Heart left ventricle (tissue), 13 donors: ENCODE data around the gene VPS13A.
"Not testable (repeated sequence)": the region's sequence is repeated elsewhere in the genome, so short reads cannot be mapped to it uniquely, and the experiment has no call there.

Experiments used
- CTCF ChIP-seq, 12 donors: fragments of 200-600 bp; sonication (generic) in 4 of 12; IDR thresholded peaks; one replicate each; pipeline versions ENCODE4 v1.5.0 to v1.8.0; 2018 to 2022; ENCODE audit warnings: antibody characterized with exemption in 12 of 12, mild to moderate bottlenecking in 5 of 12
- POLR2A ChIP-seq, 2 donors: fragments of 450-650 bp; IDR thresholded peaks; one replicate each; pipeline ENCODE4 v1.6.1; 2017; ENCODE audit warnings: antibody characterized with exemption in 2 of 2, mild to moderate bottlenecking in 2 of 2, moderate library complexity in 2 of 2
- donor health status: ischemic (EF 13 %, LVEDD 7.1; RV severe dilation, severe dysfunction).
- donor health status: DM: no; HTN: yes; CAD: no.
- donor health status: DM: no; HTN: no; CAD: no.
- donor health status: ischemic (EF 25% LVEDD 6.9; RV normal size, moderate dysfunction).
- donor health status: ischemic (EF 25% LVEDD 5.7; RV mildly dilated, moderate dysfunction).
- donor health status: ischemic (EF 35%, LVEDD 5.7; RV mildly dilated, moderate dysfunction).
- donor health status: nonischemic (EF 11% LVEDD 7.7; RV severe dilation, severe dysfunction).
- donor health status: DM: yes; HTN: yes; CAD: no.
- donor health status: PGD.
- donor health status: ischemic (EF 29% LVEDD 5.4; RV normal size, mild dysfunction).
- donor health status: nonischemic (EF 23%, LVEDD 6.1; RV moderate dilation, normal function).

- TF ChIP-seq POLR2A, CTCF (IDR thresholded peaks at IDR 0.05): not testable (repeated sequence)
Observed at GRCh38 chr9:77267762-77268161, 90.4 kb downstream of the VPS13A start.
